Upper lobe of right lung (tissue), 1 donor: Measurements from ENCODE around the gene ANGPT4. TPM values are rescaled to one million over a fixed set of nuclear protein-coding genes. Genes with fewer than 3 reads are reported as not detected.

Experiments
- ATAC-seq: fragments of 200-7000 bp; cut with Tn5 transposase; one replicate; pipeline ENCODE4 v1.9.1; 2020; ENCODE audit warnings: mild to moderate bottlenecking, moderate library complexity
- DNase-seq: peaks from one replicate; pipeline ENCODE4 v3.0.0-alpha.2; 2020
- H3K27ac ChIP-seq: fragments of 200-600 bp; one replicate; pipeline ENCODE4 v1.8.0; 2022
- H3K27me3 ChIP-seq: fragments of 200-600 bp; one replicate; pipeline ENCODE4 v1.8.0; 2022; ENCODE audit warnings: mild to moderate bottlenecking
- H3K36me3 ChIP-seq: fragments of 200-600 bp; one replicate; pipeline ENCODE4 v1.8.0; 2022
- H3K4me1 ChIP-seq: fragments of 200-600 bp; one replicate; pipeline ENCODE4 v1.8.0; 2022
- H3K4me3 ChIP-seq: fragments of 200-600 bp; one replicate; pipeline ENCODE4 v1.8.0; 2022; ENCODE audit warnings: mild to moderate bottlenecking
- H3K9me3 ChIP-seq: fragments of 200-600 bp; one replicate; pipeline ENCODE4 v1.8.0; 2022
- CTCF ChIP-seq: fragments of 200-600 bp; IDR thresholded peaks from one replicate; pipeline ENCODE4 v1.8.0; 2022; ENCODE audit warnings: antibody characterized with exemption
- intact Hi-C: fragments of 100-400 bp; cut with DNase I; formaldehyde crosslinking; loops from one replicate; pipeline ENCODE4 v1.11.0; 2022
- long read RNA-seq: library from polyadenylated mRNA; unstranded; transcript quantifications from one replicate; pipeline ENCODE4 v2.0.0, GENCODE V29; 2021
- total RNA-seq: library from RNA; stranded (reverse); fragmentation: NEBNext Ultra II Directional; extraction: Animal tissue kit (Norgen Biotek cat#: 25700); gene quantifications from one replicate; pipeline ENCODE4 v1.2.1, GENCODE V29; 2021
- donor health status: DM: no; HTN: yes; CAD: no; lungs with severe emphysema.

ANGPT4 gene
- total RNA-seq: 0.81 TPM
- long read RNA-seq, full-length matches to known transcripts: 1 of 1 reads
- long read RNA-seq, partial matches to known transcripts: 0 of 1 reads
- long read RNA-seq, other reads (novel, unspliced or antisense): 0 of 1 reads

DNA sequence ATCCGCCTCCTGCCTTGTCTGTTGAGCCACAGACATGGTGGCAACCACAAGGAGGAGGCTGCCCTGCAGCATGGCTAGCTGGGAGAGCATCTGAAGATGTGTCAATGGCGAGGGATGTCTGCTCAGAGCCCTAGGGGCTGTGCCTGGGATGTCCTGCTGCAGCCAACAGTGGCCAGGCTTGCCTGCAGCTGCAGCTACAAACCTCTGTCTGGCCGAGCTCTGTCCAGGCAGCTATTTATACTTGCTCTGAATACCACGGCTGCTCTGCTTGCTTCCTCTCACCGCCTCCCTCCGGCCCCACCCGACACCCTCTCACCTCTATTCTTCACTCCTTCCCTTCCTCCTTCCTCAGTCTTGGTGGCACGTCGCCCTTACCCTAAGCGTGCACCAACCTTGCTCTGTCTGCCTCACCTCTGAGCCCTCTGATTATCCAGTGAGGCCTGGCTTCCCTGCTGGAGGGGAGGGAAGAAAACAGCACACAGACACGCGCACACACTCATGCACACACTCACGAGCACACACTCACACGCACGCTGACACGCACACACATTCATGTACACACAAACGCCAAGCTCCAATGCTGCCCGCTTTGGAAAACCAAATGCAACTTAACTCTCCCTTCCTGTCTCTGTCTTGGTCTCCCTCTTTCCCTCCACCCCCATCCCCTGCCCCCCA lies at the start of gene ANGPT4:
Gene ANGPT4, minus strand, starts transcription at position 210 of the 675 bp plus-strand sequence. Its CDS starts 120 bp downstream, at position 90.
- ATAC-seq: peak; percentile 59
- H3K4me1 ChIP-seq: peaks cover 3% of the 10 kb centered on the region
- no peak for DNase-seq

GRCh38 chr20:963795-964194 lies 47.7 kb upstream of the ANGPT4 start:
- H3K4me3 ChIP-seq: no peak overlapping the region
- no peaks in the 10 kb centered on the region for H3K4me1 ChIP-seq
- no peak for TF ChIP-seq CTCF
- ATAC-seq: no peak
- H3K27me3 ChIP-seq: no peaks in the 10 kb centered on the region
- intact Hi-C loops: no loop called here
- no peak overlapping the region for H3K27ac ChIP-seq
- H3K36me3 ChIP-seq: no peaks in the 10 kb centered on the region
- no peaks in the 10 kb centered on the region for H3K9me3 ChIP-seq
- DNase-seq: no peak

More for the DNA sequence above, at the start of gene ANGPT4:
- Histone ChIP-seq H3K27me3 (no peaks in the 10 kb centered on the region), H3K9me3 (no peaks in the 10 kb centered on the region), H3K27ac (no peak within 1 kb of the TSS), H3K36me3 (no peaks in the 10 kb centered on the region), H3K4me3 (no peak within 1 kb of the TSS)
- no peak for TF ChIP-seq CTCF
- intact Hi-C loops: no loop called here

GRCh38 chr20:962683-963082 lies 46.5 kb upstream of the ANGPT4 start:
- ATAC-seq: no peak
- no peak for TF ChIP-seq CTCF
- intact Hi-C loops: no loop called here
- H3K4me3 ChIP-seq: no peak overlapping the region
- H3K27ac ChIP-seq: no peak overlapping the region
- H3K9me3 ChIP-seq: no peaks in the 10 kb centered on the region
- no peak for DNase-seq
- no peaks in the 10 kb centered on the region for H3K4me1 ChIP-seq
- no peaks in the 10 kb centered on the region for H3K36me3 ChIP-seq
- no peaks in the 10 kb centered on the region for H3K27me3 ChIP-seq

- ATAC-seq: no peak
- intact Hi-C loops: no loop called here
- DNase-seq: no peak
- Histone ChIP-seq H3K36me3 (no peaks in the 10 kb centered on the region), H3K4me1 (no peaks in the 10 kb centered on the region), H3K27me3 (no peaks in the 10 kb centered on the region), H3K4me3 (no peak overlapping the region), H3K9me3 (no peaks in the 10 kb centered on the region), H3K27ac (no peak overlapping the region)
- TF ChIP-seq CTCF: no peak
Observed at GRCh38 chr20:962223-962622, 46.1 kb upstream of the ANGPT4 start.

- H3K36me3 ChIP-seq: no peaks in the 10 kb centered on the region
- intact Hi-C loops: no loop called here
- no peak overlapping the region for H3K4me3 ChIP-seq
- no peaks in the 10 kb centered on the region for H3K9me3 ChIP-seq
- no peaks in the 10 kb centered on the region for H3K4me1 ChIP-seq
- no peaks in the 10 kb centered on the region for H3K27me3 ChIP-seq
- no peak for TF ChIP-seq CTCF
- ATAC-seq (no peak), DNase-seq (no peak)
- no peak overlapping the region for H3K27ac ChIP-seq
Observed at GRCh38 chr20:961768-962167, 45.6 kb upstream of the ANGPT4 start.
